ENCODE measurements around the gene BIRC5.

Gene BIRC5

GRCh38 chr17:78174346-78174869 is 39.6 kb upstream of the BIRC5 start:
- Histone ChIP-seq H3K4me3 (no peak overlapping the region), H3K27ac (peak overlapping the region; percentile 71 to 73), H3K27me3 (no peaks in the 10 kb centered on the region), H3K4me1 (peaks cover 11 to 73% (median 56%) of the 10 kb centered on the region in 4 donors), H3K9me3 (no peaks in the 10 kb centered on the region), H3K36me3 (peaks cover 5 to 30% (median 8%) of the 10 kb centered on the region in 3 donors)
- intact Hi-C loops (cut with DNase I; ENCODE audit: low total_unique reads), result no loop called here
- peak; percentile 63 to 77 for TF ChIP-seq CTCF (IDR thresholded peaks at IDR 0.05)
- DNase-seq, result peak; percentile 80 to 93

- intact Hi-C loops (cut with DNase I; ENCODE audit: low total_unique reads), result no loop called here
- Histone ChIP-seq H3K4me1 (peaks cover 11 to 73% (median 54%) of the 10 kb centered on the region in 4 donors), H3K27ac (peak overlapping the region; percentile 71 to 73), H3K36me3 (peaks cover 5 to 29% (median 8%) of the 10 kb centered on the region in 3 donors), H3K9me3 (no peaks in the 10 kb centered on the region), H3K4me3 (no peak overlapping the region), H3K27me3 (no peaks in the 10 kb centered on the region)
- DNase-seq, result no peak
- TF ChIP-seq CTCF (IDR thresholded peaks at IDR 0.05), result no peak
Observed at GRCh38 chr17:78174870-78175642, 39.0 kb upstream of the BIRC5 start.

GRCh38 chr17:78175643-78175981 is 38.4 kb upstream of the BIRC5 start:
- H3K27ac ChIP-seq, result peak overlapping the region; percentile 71 to 73
- H3K4me1 ChIP-seq, result peaks cover 11 to 77% (median 53%) of the 10 kb centered on the region in 4 donors
- TF ChIP-seq CTCF (IDR thresholded peaks at IDR 0.05), result no peak
- no peaks in the 10 kb centered on the region for H3K9me3 ChIP-seq
- H3K4me3 ChIP-seq, result no peak overlapping the region
- H3K27me3 ChIP-seq, result no peaks in the 10 kb centered on the region
- no peak for DNase-seq
- intact Hi-C loops (cut with DNase I; ENCODE audit: low total_unique reads), result no loop called here
- H3K36me3 ChIP-seq, result peaks cover 5 to 23% (median 8%) of the 10 kb centered on the region in 3 donors

GRCh38 chr17:78176548-78177025 is 37.5 kb upstream of the BIRC5 start:
- intact Hi-C loops (cut with DNase I; ENCODE audit: low total_unique reads), result loop anchor here (2.0 kb wide), 1 partner anchor 64 kb away; no protein-coding TSS in a partner anchor
- H3K36me3 ChIP-seq, result peaks cover under 1 to 14% (median 4%) of the 10 kb centered on the region in 3 donors
- H3K27me3 ChIP-seq, result no peaks in the 10 kb centered on the region
- peak; percentile 56 to 81 for DNase-seq
- peaks cover 11 to 79% (median 50%) of the 10 kb centered on the region in 4 donors for H3K4me1 ChIP-seq
- H3K4me3 ChIP-seq, result no peak overlapping the region
- peak; percentile 75 to 90 for TF ChIP-seq CTCF (IDR thresholded peaks at IDR 0.05)
- no peak overlapping the region for H3K27ac ChIP-seq
- no peaks in the 10 kb centered on the region for H3K9me3 ChIP-seq

- H3K27me3 ChIP-seq, result no peaks in the 10 kb centered on the region
- peak; percentile 47 to 86 for DNase-seq
- no peak for TF ChIP-seq CTCF (IDR thresholded peaks at IDR 0.05)
- peaks cover 10 to 51% (median 32%) of the 10 kb centered on the region in 4 donors for H3K4me1 ChIP-seq
- intact Hi-C loops (cut with DNase I; ENCODE audit: low total_unique reads), result no loop called here
- no peak overlapping the region for H3K4me3 ChIP-seq
- H3K9me3 ChIP-seq, result no peaks in the 10 kb centered on the region
- H3K36me3 ChIP-seq, result no peaks in the 10 kb centered on the region
- H3K27ac ChIP-seq, result peak overlapping the region; percentile 69 to 71
Observed at GRCh38 chr17:78179372-78179771, 34.7 kb upstream of the BIRC5 start.
